ENCODE data around the gene SMAD4. TPM values are rescaled to one million over a fixed set of nuclear protein-coding genes. Genes with fewer than 3 reads are reported as not detected.

SMAD4 gene
- total RNA-seq, 2 donors from 2014 or later = 57.5 to 102 TPM

DNA sequence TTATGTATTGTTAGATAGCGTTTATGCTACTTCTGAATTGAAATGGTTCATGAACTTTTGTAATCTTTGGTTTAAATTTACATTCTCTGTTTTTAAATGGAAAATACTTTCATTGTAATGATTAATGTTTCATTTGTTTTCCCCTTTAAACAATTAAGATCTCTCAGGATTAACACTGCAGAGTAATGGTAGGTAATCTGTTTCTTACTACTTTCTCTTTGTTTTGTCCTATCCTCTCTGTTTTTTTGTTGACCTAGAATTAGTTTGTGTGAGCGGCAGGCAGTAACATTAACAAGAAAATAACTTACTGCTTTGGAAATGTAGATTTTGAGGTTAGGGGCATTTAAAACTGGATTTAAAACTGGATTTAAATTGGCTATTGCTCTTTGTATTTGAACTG lies 19.1 kb downstream of the SMAD4 start:
- H3K9me3 ChIP-seq = no peaks in the 10 kb centered on the region
- TF ChIP-seq, protein P1, sequence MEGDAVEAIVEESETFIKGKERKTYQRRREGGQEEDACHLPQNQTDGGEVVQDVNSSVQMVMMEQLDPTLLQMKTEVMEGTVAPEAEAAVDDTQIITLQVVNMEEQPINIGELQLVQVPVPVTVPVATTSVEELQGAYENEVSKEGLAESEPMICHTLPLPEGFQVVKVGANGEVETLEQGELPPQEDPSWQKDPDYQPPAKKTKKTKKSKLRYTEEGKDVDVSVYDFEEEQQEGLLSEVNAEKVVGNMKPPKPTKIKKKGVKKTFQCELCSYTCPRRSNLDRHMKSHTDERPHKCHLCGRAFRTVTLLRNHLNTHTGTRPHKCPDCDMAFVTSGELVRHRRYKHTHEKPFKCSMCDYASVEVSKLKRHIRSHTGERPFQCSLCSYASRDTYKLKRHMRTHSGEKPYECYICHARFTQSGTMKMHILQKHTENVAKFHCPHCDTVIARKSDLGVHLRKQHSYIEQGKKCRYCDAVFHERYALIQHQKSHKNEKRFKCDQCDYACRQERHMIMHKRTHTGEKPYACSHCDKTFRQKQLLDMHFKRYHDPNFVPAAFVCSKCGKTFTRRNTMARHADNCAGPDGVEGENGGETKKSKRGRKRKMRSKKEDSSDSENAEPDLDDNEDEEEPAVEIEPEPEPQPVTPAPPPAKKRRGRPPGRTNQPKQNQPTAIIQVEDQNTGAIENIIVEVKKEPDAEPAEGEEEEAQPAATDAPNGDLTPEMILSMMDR (IDR thresholded peaks at IDR 0.05) = no peak
- no peak overlapping the region for H3K4me3 ChIP-seq
- H3K27ac ChIP-seq = no peak overlapping the region
- DNase-seq (ENCODE audit: low spot score) = no peak
- H3K4me1 ChIP-seq = peaks cover 0 to 20% of the 10 kb centered on the region in 2 donors
- H3K36me3 ChIP-seq = peaks cover 28% of the 10 kb centered on the region
- no peaks in the 10 kb centered on the region for H3K27me3 ChIP-seq

GRCh38 chr18:51051105-51051712 lies 21.2 kb downstream of the SMAD4 start:
- no peak for DNase-seq (ENCODE audit: low spot score)
- H3K36me3 ChIP-seq = peaks cover 40% of the 10 kb centered on the region
- TF ChIP-seq, protein P1 (IDR thresholded peaks at IDR 0.05) = peak; percentile 47 to 82

DNA sequence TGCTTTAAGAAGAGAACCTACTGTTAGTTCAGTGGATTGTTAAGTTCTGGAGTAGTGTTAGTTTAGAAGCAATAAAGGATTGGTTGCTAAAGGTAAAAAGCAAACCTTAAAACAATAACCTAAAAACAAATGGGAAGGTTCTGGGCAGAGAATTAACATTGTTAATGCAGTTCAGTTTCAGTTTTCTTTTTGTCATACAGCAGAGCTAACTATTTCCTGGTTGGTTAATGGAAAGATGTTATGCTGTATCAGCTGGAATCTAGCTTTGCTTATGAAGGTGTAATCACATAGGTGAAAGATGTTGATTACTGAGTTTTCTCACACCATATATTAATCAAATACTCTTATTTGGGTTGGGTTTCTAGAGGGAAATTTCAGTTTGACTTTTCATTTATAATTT lies 23.8 kb downstream of the SMAD4 start:
- TF ChIP-seq, protein P1 (IDR thresholded peaks at IDR 0.05) = no peak
- Histone ChIP-seq H3K4me3 (no peak overlapping the region), H3K36me3 (peaks cover 29% of the 10 kb centered on the region), H3K9me3 (no peaks in the 10 kb centered on the region), H3K27ac (no peak overlapping the region), H3K4me1 (peaks cover 0 to 4% of the 10 kb centered on the region in 2 donors), H3K27me3 (no peaks in the 10 kb centered on the region)
- no peak for DNase-seq (ENCODE audit: low spot score)

More at GRCh38 chr18:51051105-51051712, 21.2 kb downstream of the SMAD4 start:
- H3K4me3 ChIP-seq = no peak overlapping the region
- H3K9me3 ChIP-seq = no peaks in the 10 kb centered on the region
- H3K27me3 ChIP-seq = no peaks in the 10 kb centered on the region
- no peak overlapping the region for H3K27ac ChIP-seq
- peaks cover 0 to 4% of the 10 kb centered on the region in 2 donors for H3K4me1 ChIP-seq

DNA sequence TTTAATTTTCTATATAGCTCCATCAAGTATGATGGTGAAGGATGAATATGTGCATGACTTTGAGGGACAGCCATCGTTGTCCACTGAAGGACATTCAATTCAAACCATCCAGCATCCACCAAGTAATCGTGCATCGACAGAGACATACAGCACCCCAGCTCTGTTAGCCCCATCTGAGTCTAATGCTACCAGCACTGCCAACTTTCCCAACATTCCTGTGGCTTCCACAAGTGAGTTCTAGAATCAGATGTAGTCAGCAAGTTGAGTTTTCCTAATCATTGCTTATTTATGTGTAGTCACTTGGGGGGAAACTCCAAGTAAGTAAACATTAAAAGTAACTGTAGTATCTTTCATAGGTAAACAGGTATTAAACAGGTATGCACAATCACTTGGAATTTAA lies 24.8 kb downstream of the SMAD4 start:
- no peaks in the 10 kb centered on the region for H3K9me3 ChIP-seq
- no peak for DNase-seq (ENCODE audit: low spot score)
- no peak overlapping the region for H3K27ac ChIP-seq
- no peaks in the 10 kb centered on the region for H3K27me3 ChIP-seq
- H3K4me3 ChIP-seq = no peak overlapping the region
- TF ChIP-seq, protein P1 (IDR thresholded peaks at IDR 0.05) = no peak
- peaks cover 33% of the 10 kb centered on the region for H3K36me3 ChIP-seq
- H3K4me1 ChIP-seq = peaks cover 0 to 4% of the 10 kb centered on the region in 2 donors

- TF ChIP-seq, protein P1 (IDR thresholded peaks at IDR 0.05) = no peak
- no peaks in the 10 kb centered on the region for H3K9me3 ChIP-seq
- no peak for DNase-seq (ENCODE audit: low spot score)
- no peaks in the 10 kb centered on the region for H3K4me1 ChIP-seq
- H3K4me3 ChIP-seq = no peak overlapping the region
- H3K36me3 ChIP-seq = peaks cover 64% of the 10 kb centered on the region
- H3K27ac ChIP-seq = no peak overlapping the region
- no peaks in the 10 kb centered on the region for H3K27me3 ChIP-seq
Measured at GRCh38 chr18:51059969-51060368, 30.0 kb downstream of the SMAD4 start.

GRCh38 chr18:51064256-51064655 lies 34.2 kb downstream of the SMAD4 start:
- TF ChIP-seq, protein P1 (IDR thresholded peaks at IDR 0.05) = no peak
- Histone ChIP-seq H3K27ac (no peak overlapping the region), H3K4me3 (no peak overlapping the region), H3K4me1 (no peaks in the 10 kb centered on the region), H3K36me3 (peaks cover 71% of the 10 kb centered on the region), H3K9me3 (no peaks in the 10 kb centered on the region), H3K27me3 (no peaks in the 10 kb centered on the region)
- DNase-seq (ENCODE audit: low spot score) = no peak
